ENCODE data around the gene PALD1.

The PALD1 gene

GRCh38 chr10:70507966-70508365 is 29.4 kb downstream of the PALD1 start:
- no peak for DNase-seq (ENCODE audit: low read depth)
- no peak for TF ChIP-seq CTCF (conservative IDR thresholded peaks at IDR 0.05; ENCODE audit: low read depth, low read length)
- no peak overlapping the region for H3K4me3 ChIP-seq (ENCODE audit: low read length)

- DNase-seq (ENCODE audit: low read depth): no peak
- peak; percentile 18 for TF ChIP-seq CTCF (conservative IDR thresholded peaks at IDR 0.05; ENCODE audit: low read depth, low read length)
- H3K4me3 ChIP-seq (ENCODE audit: low read length): no peak overlapping the region
These were observed 30.6 kb downstream of the PALD1 start for GRCh38 chr10:70508912-70509756.

GRCh38 chr10:70509757-70510147 is 31.2 kb downstream of the PALD1 start:
- no peak overlapping the region for H3K4me3 ChIP-seq (ENCODE audit: low read length)
- TF ChIP-seq CTCF (conservative IDR thresholded peaks at IDR 0.05; ENCODE audit: low read depth, low read length): no peak

GRCh38 chr10:70510453-70510852 is 31.9 kb downstream of the PALD1 start:
- H3K4me3 ChIP-seq (ENCODE audit: low read length): no peak overlapping the region
- TF ChIP-seq CTCF (conservative IDR thresholded peaks at IDR 0.05; ENCODE audit: low read depth, low read length): no peak
- no peak for DNase-seq (ENCODE audit: low read depth)

More at GRCh38 chr10:70509757-70510147, 31.2 kb downstream of the PALD1 start:
- no peak for DNase-seq (ENCODE audit: low read depth)

GRCh38 chr10:70510904-70511303 is 32.3 kb downstream of the PALD1 start:
- no peak for DNase-seq (ENCODE audit: low read depth)
- no peak overlapping the region for H3K4me3 ChIP-seq (ENCODE audit: low read length)
- no peak for TF ChIP-seq CTCF (conservative IDR thresholded peaks at IDR 0.05; ENCODE audit: low read depth, low read length)

- TF ChIP-seq CTCF (conservative IDR thresholded peaks at IDR 0.05; ENCODE audit: low read depth, low read length): no peak
- no peak for DNase-seq (ENCODE audit: low read depth)
- no peak overlapping the region for H3K4me3 ChIP-seq (ENCODE audit: low read length)
These were observed 33.6 kb downstream of the PALD1 start for GRCh38 chr10:70512149-70512639.

- DNase-seq (ENCODE audit: low read depth): no peak
- TF ChIP-seq CTCF (conservative IDR thresholded peaks at IDR 0.05; ENCODE audit: low read depth, low read length): no peak
These were observed 35.3 kb downstream of the PALD1 start for GRCh38 chr10:70513848-70514309.

More at GRCh38 chr10:70513848-70514309, 35.3 kb downstream of the PALD1 start:
- no peak overlapping the region for H3K4me3 ChIP-seq (ENCODE audit: low read length)

All from retinal pigment epithelial cell (primary cell).